Heart right ventricle (tissue), 16 donors: Measurements from ENCODE around the gene PLEKHG2. TPM values are rescaled to one million over a fixed set of nuclear protein-coding genes. Genes with fewer than 3 reads are reported as not detected.

ENCODE experiments used
- ATAC-seq, 8 donors: fragments of 200-7000 bp; cut with Tn5 transposase; one replicate each; pipeline ENCODE4 v1.9.1; 2020; ENCODE audit warnings: mild to moderate bottlenecking in 8 of 8, moderate library complexity in 8 of 8, moderate number of reproducible peaks in 1 of 8
- DNase-seq, 2 donors: peaks; one replicate each; pipeline ENCODE4 v3.0.0-alpha.2; 2020
- H3K27ac ChIP-seq, 10 donors: fragments of 200-600 bp; sonication (generic) in 2 of 10; one replicate each; pipeline versions ENCODE4 v1.5.0 to v1.8.0; 2020 to 2022; ENCODE audit warnings: mild to moderate bottlenecking in 3 of 10
- H3K27me3 ChIP-seq, 7 donors: fragments of 200-600 bp; one replicate each; pipeline ENCODE4 v1.8.0; 2021 to 2022; ENCODE audit warnings: mild to moderate bottlenecking in 2 of 7
- H3K36me3 ChIP-seq, 9 donors: fragments of 200-600 bp; sonication (generic) in 1 of 9; one replicate each; pipeline versions ENCODE4 v1.5.0 to v1.8.0; 2020 to 2022; ENCODE audit warnings: mild to moderate bottlenecking in 2 of 9
- H3K4me1 ChIP-seq, 9 donors: fragments of 200-600 bp; sonication (generic) in 1 of 9; one replicate each; pipeline versions ENCODE4 v1.5.0 to v1.8.0; 2020 to 2022; ENCODE audit warnings: mild to moderate bottlenecking in 4 of 9
- H3K4me3 ChIP-seq, 10 donors: fragments of 200-600 bp; sonication (generic) in 2 of 10; one replicate each; pipeline versions ENCODE4 v1.5.0 to v1.8.0; 2020 to 2022; ENCODE audit warnings: mild to moderate bottlenecking in 7 of 10, moderate library complexity in 2 of 10
- H3K9me3 ChIP-seq, 11 donors: fragments of 200-600 bp in 10 of 11; sonication (generic) in 2 of 11; one replicate each; pipeline versions ENCODE4 v1.5.0 to v1.8.0; 2013 to 2022; ENCODE audit warnings: mild to moderate bottlenecking in 2 of 11, control low read depth in 1 of 11, moderate library complexity in 1 of 11
- CTCF ChIP-seq, 9 donors: fragments of 200-600 bp; sonication (generic) in 2 of 9; IDR thresholded peaks; one replicate each; pipeline versions ENCODE4 v1.5.0 to v1.8.0; 2021 to 2022; ENCODE audit warnings: antibody characterized with exemption in 9 of 9, mild to moderate bottlenecking in 5 of 9, moderate library complexity in 1 of 9
- WGBS, 2 donors: extraction: QIAGEN DNeasy Blood & Tissue Kit; methylation state at CpG; one replicate each; pipeline ENCODE4 v1.1.7; 2013; ENCODE audit warnings: inconsistent platforms in 1 of 2; 5-methylcytosine and 5-hydroxymethylcytosine counted together
- intact Hi-C, 10 donors: fragments of 100-400 bp; cut with DNase I; formaldehyde crosslinking; loops; one replicate each; pipeline versions ENCODE4 v1.11.1 to v1.14.2; 2022
- polyA plus RNA-seq, 2 donors: library from polyadenylated mRNA; stranded (reverse); fragments of 200-250 nt; gene quantifications; one replicate each; pipeline ENCODE4 v1.2.3, GENCODE V29; 2013
- total RNA-seq, 10 donors: library from RNA; stranded (reverse); fragmentation: NEBNext Ultra II Directional in 3 of 10; extraction: Animal tissue kit (Norgen Biotek cat#: 25700) in 3 of 10; gene quantifications; one replicate each; pipeline versions ENCODE4 v1.2.1 to v1.2.4, GENCODE V29; 2021 to 2023
- donor health status: Arrhythmogenic right ventricular cardiomyopathy.
- donor health status: ischemic (EF 13 %, LVEDD 7.1; RV severe dilation, severe dysfunction).
- donor health status: healthy with polysubstance abuse.
- donor health status: DM: no; HTN: yes; CAD: no.
- donor health status: DM: no; HTN: no; CAD: no.
- donor health status: ischemic (EF 25% LVEDD 6.9; RV normal size, moderate dysfunction).
- donor health status: ischemic (EF 25% LVEDD 5.7; RV mildly dilated, moderate dysfunction).
- donor health status: healthy.
- donor health status: DM: yes; HTN: yes; CAD: no.
- donor health status: Ischemic cardiomyopathy.
- donor health status: ischemic (EF 35%, LVEDD 5.7; RV mildly dilated, moderate dysfunction).
- donor health status: nonischemic (EF 11% LVEDD 7.7; RV severe dilation, severe dysfunction).
- donor health status: DM: yes; HTN: yes; CAD: no.
- donor health status: PGD.
- donor health status: ischemic (EF 29% LVEDD 5.4; RV normal size, mild dysfunction).
- donor health status: nonischemic (EF 23%, LVEDD 6.1; RV moderate dilation, normal function).

The PLEKHG2 gene
- total and polyA plus RNA-seq, 12 donors: 6.9 to 23.1 (median 15.1) TPM

GRCh38 chr19:39436350-39436716, 23.9 kb downstream of the PLEKHG2 start:
- no peak for DNase-seq
- WGBS, 2 donors: 0% methylated on average over 2 of the region's 2 CpGs
- peaks cover 0 to 6% (median 0%) of the 10 kb centered on the region in 7 donors for H3K27me3 ChIP-seq
- peak overlapping the region; percentile 18 to 99 (median 84) for H3K4me3 ChIP-seq
- TF ChIP-seq CTCF (IDR thresholded peaks at IDR 0.05): no peak
- H3K4me1 ChIP-seq: peaks cover 10 to 40% (median 27%) of the 10 kb centered on the region in 9 donors
- peak overlapping the region; percentile 28 to 96 (median 87) for H3K27ac ChIP-seq
- H3K36me3 ChIP-seq: peaks cover 0 to 34% (median 26%) of the 10 kb centered on the region in 9 donors
- no peaks in the 10 kb centered on the region for H3K9me3 ChIP-seq
- intact Hi-C loops: no loop called here
- ATAC-seq: no peak

GRCh38 chr19:39438270-39438934, 25.9 kb downstream of the PLEKHG2 start:
- Histone ChIP-seq H3K4me3 (no peak overlapping the region), H3K27me3 (peaks cover 0 to 6% (median 0%) of the 10 kb centered on the region in 7 donors), H3K27ac (no peak overlapping the region), H3K36me3 (peaks cover 0 to 17% (median 10%) of the 10 kb centered on the region in 9 donors), H3K9me3 (no peaks in the 10 kb centered on the region), H3K4me1 (peaks cover 10 to 38% (median 27%) of the 10 kb centered on the region in 9 donors)
- ATAC-seq: no peak
- no peak for DNase-seq
- TF ChIP-seq CTCF (IDR thresholded peaks at IDR 0.05): no peak
- WGBS, 2 donors: 81% methylated on average over 9 of the region's 9 CpGs
- intact Hi-C loops: no loop called here

- no peaks in the 10 kb centered on the region for H3K9me3 ChIP-seq
- peak overlapping the region; percentile 72 to 97 (median 84) for H3K4me3 ChIP-seq
- peak overlapping the region; percentile 70 to 97 (median 93) for H3K27ac ChIP-seq
- no peak for DNase-seq
- no peak for TF ChIP-seq CTCF (IDR thresholded peaks at IDR 0.05)
- H3K4me1 ChIP-seq: peaks cover 6 to 47% (median 35%) of the 10 kb centered on the region in 9 donors
- intact Hi-C loops: loop anchor here in 3 of 10 donors (2.0 to 10.0 kb wide), 6 partner anchors 32 to 228 kb away; partner anchors contain the start of genes EID2B (in 2 of the 3), MED29 (in 1 of the 3), PAF1 (in 1 of the 3) and PLEKHG2 (in 1 of the 3)
- H3K27me3 ChIP-seq: no peaks in the 10 kb centered on the region
- H3K36me3 ChIP-seq: peaks cover 0 to 28% (median 3%) of the 10 kb centered on the region in 9 donors
- ATAC-seq: peak in 5 of 8 donors; percentile 2 to 40 (median 27)
- 5 to 6% methylated on average over 16 to 17 of the region's 17 CpGs for WGBS, 2 donors
Observed at GRCh38 chr19:39444598-39445195, 32.2 kb downstream of the PLEKHG2 start.
